HFF-Myc (cell line): ENCODE data around the gene PRRT1B.

Source experiments
- DNase-seq: peaks from one replicate; pipeline ENCODE4 v3.0.0-alpha.2; 2011; ENCODE audit warnings: low read depth; ENCODE audit errors: extremely low read depth
- H3K4me3 ChIP-seq: replicated peaks from 2 replicates; pipeline ENCODE4 v1.5.1; 2011; ENCODE audit warnings: low read depth, mild to moderate bottlenecking, control low read depth, low read length
- TF ChIP-seq, protein P1 (sequence below): IDR thresholded peaks from 2 replicates; pipeline ENCODE4 v1.5.1; 2012; ENCODE audit warnings: mild to moderate bottlenecking, low read depth, low read length, control low read depth; ENCODE audit errors: missing control alignments

PRRT1B gene

DNA sequence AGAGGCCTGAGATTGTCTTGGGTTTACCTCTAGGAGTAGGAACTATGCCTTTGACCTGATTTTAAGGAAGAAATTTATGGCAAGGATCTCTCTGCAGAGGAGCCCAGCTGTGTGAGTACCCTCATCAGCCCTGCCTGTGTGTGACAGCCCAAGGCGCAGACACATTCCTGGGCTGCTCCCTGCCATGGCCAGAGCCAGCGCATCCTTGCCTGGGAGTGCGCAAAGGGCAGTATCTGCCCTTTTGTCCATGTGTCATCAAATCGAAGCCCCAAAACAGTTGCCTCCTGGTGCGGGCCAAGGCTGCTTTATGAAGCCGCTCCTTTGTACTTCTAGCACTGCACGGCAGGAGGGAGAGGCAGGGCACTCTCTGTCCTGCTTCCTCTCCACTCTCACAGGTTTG lies 51.9 kb downstream of the PRRT1B start:
- no peak overlapping the region for H3K4me3 ChIP-seq
- TF ChIP-seq, protein P1, sequence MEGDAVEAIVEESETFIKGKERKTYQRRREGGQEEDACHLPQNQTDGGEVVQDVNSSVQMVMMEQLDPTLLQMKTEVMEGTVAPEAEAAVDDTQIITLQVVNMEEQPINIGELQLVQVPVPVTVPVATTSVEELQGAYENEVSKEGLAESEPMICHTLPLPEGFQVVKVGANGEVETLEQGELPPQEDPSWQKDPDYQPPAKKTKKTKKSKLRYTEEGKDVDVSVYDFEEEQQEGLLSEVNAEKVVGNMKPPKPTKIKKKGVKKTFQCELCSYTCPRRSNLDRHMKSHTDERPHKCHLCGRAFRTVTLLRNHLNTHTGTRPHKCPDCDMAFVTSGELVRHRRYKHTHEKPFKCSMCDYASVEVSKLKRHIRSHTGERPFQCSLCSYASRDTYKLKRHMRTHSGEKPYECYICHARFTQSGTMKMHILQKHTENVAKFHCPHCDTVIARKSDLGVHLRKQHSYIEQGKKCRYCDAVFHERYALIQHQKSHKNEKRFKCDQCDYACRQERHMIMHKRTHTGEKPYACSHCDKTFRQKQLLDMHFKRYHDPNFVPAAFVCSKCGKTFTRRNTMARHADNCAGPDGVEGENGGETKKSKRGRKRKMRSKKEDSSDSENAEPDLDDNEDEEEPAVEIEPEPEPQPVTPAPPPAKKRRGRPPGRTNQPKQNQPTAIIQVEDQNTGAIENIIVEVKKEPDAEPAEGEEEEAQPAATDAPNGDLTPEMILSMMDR = no peak
- no peak for DNase-seq

DNA sequence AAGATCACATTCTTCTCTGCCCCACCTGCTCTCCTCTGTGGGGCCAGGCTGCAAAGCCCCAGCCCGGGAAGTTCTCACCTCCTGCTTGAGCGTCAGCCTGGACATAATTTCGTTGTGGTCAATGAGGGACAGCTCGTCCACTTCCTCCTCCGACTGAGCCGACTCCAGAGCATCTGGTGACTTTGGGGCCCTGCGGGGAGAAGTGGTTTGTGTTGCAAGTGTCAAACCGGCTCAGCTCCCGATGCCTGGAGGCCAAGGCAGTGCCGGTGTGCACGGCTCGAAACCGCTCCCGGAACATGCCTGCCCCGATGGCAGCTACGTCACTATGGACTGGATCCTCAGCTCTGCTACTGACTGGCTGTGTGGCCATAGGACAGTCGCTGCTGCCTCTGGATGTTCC lies 52.8 kb downstream of the PRRT1B start:
- TF ChIP-seq, protein P1 = no peak
- no peak overlapping the region for H3K4me3 ChIP-seq
- no peak for DNase-seq

DNA sequence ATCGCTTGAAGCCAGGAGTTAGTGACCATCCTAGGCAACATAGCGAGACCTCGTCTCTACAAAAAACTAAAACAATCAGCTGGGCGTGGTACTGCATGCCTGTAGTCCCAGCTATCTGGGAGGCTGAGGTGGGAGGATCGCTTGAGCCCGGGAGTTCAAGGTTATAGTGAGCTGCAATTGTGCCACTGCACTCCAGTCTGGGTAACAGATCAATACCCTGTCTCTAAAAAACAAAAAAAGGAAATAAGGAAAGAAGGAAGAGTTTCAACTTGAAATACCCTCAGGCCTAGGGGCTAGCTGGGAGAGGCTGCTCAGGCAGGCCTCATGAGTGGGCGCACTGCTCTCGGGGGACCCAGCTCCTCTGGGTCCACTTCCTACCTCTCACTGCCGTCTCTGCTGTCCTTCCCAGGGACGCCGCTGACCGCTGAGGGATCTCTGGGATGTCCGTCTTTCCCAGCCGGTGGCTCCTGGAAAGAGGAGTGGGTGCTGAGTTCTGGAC lies 56.4 kb downstream of the PRRT1B start:
- no peak overlapping the region for H3K4me3 ChIP-seq
- TF ChIP-seq, protein P1 = no peak
- DNase-seq = no peak

DNA sequence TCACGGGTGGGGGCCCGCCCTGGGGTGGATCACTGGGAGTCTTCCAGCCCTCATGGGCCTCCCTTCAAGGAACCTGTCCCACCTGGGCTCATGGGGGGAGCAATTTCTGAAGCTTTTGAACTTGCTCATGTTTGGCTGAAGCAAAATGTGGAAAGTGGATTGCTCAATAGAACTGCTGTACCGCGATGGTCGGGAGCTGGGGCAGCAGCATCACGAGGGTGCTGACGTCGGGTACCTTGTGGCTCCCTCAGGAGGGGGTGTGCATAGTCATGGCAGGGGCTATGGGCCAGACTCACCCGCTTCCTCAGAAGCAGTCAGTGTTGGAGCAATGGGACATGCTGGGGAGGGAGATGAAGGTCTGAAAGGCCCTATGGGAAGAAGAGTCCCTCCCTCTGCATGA lies 57.9 kb downstream of the PRRT1B start:
- TF ChIP-seq, protein P1 = no peak

GRCh38 chr9:131603711-131604439 lies 58.6 kb downstream of the PRRT1B start:
- no peak for DNase-seq
- H3K4me3 ChIP-seq = no peak overlapping the region
- TF ChIP-seq, protein P1 = no peak

More for the DNA sequence above, 57.9 kb downstream of the PRRT1B start:
- DNase-seq = no peak
- no peak overlapping the region for H3K4me3 ChIP-seq

GRCh38 chr9:131605770-131606590 lies 60.7 kb downstream of the PRRT1B start:
- TF ChIP-seq, protein P1 = no peak
- no peak for DNase-seq

More at GRCh38 chr9:131605770-131606590, 60.7 kb downstream of the PRRT1B start:
- no peak overlapping the region for H3K4me3 ChIP-seq
